ENCODE measurements around the gene TCF12. TPM values are rescaled to one million over a fixed set of nuclear protein-coding genes. Genes with fewer than 3 reads are reported as not detected.
"Not testable (repeated sequence)": the region's sequence is repeated elsewhere in the genome, so short reads cannot be mapped to it uniquely, and the experiment has no call there.

The TCF12 gene
- total RNA-seq, 1 donor from 2014 or later: 138 TPM

DNA sequence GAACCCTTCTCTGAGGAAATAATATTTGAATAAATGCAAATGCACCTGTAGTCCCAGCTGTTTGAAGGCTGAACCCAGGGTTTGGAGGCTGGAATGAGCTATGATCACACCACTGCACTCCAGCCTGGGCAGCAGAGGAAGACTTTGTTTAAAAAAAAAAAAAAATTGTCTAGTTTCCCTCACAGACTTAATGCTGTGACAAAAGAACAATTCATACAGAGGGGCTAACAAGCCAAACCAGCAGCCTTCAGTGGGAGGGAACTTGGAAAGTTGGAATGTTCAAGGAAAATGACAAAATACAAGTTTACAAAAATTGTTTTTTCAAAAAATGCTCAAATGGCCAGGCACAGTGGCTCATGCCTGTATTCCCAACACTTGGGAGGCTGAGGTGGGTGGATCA is 229.8 kb downstream of the TCF12 start:
- TF ChIP-seq, protein P1, sequence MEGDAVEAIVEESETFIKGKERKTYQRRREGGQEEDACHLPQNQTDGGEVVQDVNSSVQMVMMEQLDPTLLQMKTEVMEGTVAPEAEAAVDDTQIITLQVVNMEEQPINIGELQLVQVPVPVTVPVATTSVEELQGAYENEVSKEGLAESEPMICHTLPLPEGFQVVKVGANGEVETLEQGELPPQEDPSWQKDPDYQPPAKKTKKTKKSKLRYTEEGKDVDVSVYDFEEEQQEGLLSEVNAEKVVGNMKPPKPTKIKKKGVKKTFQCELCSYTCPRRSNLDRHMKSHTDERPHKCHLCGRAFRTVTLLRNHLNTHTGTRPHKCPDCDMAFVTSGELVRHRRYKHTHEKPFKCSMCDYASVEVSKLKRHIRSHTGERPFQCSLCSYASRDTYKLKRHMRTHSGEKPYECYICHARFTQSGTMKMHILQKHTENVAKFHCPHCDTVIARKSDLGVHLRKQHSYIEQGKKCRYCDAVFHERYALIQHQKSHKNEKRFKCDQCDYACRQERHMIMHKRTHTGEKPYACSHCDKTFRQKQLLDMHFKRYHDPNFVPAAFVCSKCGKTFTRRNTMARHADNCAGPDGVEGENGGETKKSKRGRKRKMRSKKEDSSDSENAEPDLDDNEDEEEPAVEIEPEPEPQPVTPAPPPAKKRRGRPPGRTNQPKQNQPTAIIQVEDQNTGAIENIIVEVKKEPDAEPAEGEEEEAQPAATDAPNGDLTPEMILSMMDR (IDR thresholded peaks at IDR 0.05): no peak
- no peak for TF ChIP-seq POLR2AphosphoS5 (IDR thresholded peaks at IDR 0.05; ENCODE audit: insufficient read depth in 1 of 2, low read depth in 1 of 2)
- no peak for TF ChIP-seq POLR2A (IDR thresholded peaks at IDR 0.05)
- intact Hi-C loops (cut with DNase I): loop anchor here (10.0 kb wide), 2 partner anchors 67 to 377 kb away; no protein-coding TSS in a partner anchor
- Histone ChIP-seq H3K9me3 (no peaks in the 10 kb centered on the region), H3K27me3 (no peaks in the 10 kb centered on the region), H3K36me3 (no peaks in the 10 kb centered on the region), H3K27ac (no peak overlapping the region), H3K4me1 (peaks cover 49% of the 10 kb centered on the region), H3K4me3 (no peak overlapping the region)
- no peak for DNase-seq (ENCODE audit: extremely low spot score in 2 of 2)

DNA sequence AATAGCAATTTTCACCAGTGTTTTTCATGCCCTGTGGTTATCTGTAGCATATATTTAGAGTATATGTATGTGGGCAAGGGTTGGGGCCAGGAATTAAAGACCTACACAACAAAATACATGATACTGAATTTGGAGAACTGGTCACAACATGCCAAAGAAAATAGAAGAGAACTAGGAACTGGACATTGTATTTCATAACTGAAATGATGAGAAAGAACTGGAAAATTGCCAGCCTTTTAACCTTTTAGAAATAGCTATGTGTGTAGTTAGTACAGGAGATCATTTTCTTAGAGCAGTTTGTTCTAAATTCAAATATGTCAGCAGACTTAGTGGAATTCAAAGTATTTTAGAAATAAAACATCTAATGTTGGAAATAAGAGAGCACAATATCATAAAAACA is 230.8 kb downstream of the TCF12 start:
- no peak overlapping the region for H3K27ac ChIP-seq
- H3K4me1 ChIP-seq: peaks cover 40% of the 10 kb centered on the region
- H3K9me3 ChIP-seq: no peaks in the 10 kb centered on the region
- no peaks in the 10 kb centered on the region for H3K27me3 ChIP-seq
- DNase-seq (ENCODE audit: extremely low spot score in 2 of 2): no peak
- no peak for TF ChIP-seq POLR2AphosphoS5 (IDR thresholded peaks at IDR 0.05; ENCODE audit: insufficient read depth in 1 of 2, low read depth in 1 of 2)
- no peak for TF ChIP-seq POLR2A (IDR thresholded peaks at IDR 0.05)
- TF ChIP-seq, protein P1 (IDR thresholded peaks at IDR 0.05): no peak
- H3K4me3 ChIP-seq: no peak overlapping the region
- no peaks in the 10 kb centered on the region for H3K36me3 ChIP-seq
- intact Hi-C loops (cut with DNase I): loop anchor here (10.0 kb wide), 2 partner anchors 66 to 376 kb away; no protein-coding TSS in a partner anchor

DNA sequence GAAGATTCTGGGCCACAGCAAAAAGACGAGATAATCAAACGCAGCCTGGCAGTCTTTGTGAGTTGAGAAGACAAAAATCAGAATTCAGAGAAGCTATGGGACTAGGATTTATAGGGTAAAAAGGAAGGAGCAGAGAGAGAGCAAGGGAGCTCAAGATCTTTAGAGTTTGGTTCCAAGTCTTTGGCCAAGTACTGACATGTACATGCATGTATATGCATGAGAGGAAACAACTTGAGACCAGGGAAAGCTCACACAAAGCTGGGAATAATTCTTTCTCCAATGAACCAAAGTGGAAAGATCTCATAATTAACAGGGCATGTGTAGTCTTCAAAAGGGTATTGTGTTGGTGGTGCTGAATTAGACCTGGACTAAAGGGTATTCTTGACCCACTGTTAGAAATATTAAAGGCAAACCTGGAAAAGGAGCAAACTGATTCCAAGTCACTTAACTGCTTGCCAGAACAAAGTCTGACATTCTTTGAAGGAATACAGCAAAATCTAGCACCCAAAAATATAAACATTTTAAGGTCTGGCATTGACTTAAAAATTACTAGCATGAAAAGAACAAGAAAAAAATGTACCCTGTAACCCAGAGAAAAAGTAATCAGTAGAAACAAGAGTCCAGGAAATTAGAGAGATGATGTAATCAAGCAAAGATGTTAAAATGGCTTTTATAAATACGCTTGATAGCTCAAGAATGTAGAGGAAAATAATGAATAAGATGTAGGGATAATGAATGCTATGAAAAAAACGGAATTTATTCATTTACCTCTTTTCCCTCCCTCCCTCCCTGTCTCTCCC is 231.8 kb downstream of the TCF12 start:
- H3K4me1 ChIP-seq: peaks cover 40% of the 10 kb centered on the region
- DNase-seq (ENCODE audit: extremely low spot score in 2 of 2): no peak
- TF ChIP-seq POLR2A (IDR thresholded peaks at IDR 0.05): no peak
- TF ChIP-seq, protein P1 (IDR thresholded peaks at IDR 0.05): no peak
- TF ChIP-seq POLR2AphosphoS5 (IDR thresholded peaks at IDR 0.05; ENCODE audit: insufficient read depth in 1 of 2, low read depth in 1 of 2): no peak
- no peaks in the 10 kb centered on the region for H3K36me3 ChIP-seq
- intact Hi-C loops (cut with DNase I): no loop called here
- H3K4me3 ChIP-seq: no peak overlapping the region
- H3K27ac ChIP-seq: no peak overlapping the region
- no peaks in the 10 kb centered on the region for H3K9me3 ChIP-seq
- H3K27me3 ChIP-seq: no peaks in the 10 kb centered on the region

DNA sequence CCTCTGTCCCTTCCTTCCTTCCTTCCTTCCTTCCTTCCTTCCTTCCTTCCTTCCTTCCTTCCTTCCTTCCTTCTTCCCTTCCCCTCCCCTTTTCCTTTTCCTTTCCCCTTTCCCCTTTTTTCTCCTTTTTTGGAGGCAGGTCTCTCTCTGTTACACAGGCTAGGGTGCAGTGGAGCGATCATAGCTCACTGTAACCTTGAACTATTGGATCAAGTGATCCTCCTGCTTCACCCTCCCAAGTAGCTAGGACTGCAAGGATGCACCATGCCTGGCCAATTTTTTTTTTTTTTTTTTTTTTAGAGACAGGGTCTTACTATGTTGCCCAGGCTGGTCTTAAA is 232.4 kb downstream of the TCF12 start:
- H3K27ac ChIP-seq; H3K36me3 ChIP-seq; intact Hi-C loops (cut with DNase I); H3K4me3 ChIP-seq; H3K27me3 ChIP-seq; H3K9me3 ChIP-seq; DNase-seq (ENCODE audit: extremely low spot score in 2 of 2): not testable (repeated sequence)
- peaks cover 40% of the 10 kb centered on the region for H3K4me1 ChIP-seq

DNA sequence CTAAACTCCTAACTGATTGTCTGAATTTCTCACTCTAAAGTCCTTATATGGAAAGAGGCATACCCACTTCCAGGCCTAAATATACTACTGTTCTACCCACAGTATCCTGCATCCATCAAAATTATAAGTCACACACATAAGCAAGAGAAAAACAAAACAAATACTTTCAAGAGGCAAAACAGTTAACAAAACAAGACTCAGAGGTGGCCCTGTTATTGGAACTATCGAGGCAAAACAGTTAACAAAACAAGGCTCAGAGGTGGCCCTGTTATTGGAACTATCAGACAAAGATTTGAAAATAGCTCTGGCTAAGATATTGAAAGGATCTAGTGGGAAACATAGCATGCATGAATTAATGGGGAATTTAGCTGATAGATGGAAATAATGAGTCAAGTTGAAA is 233.7 kb downstream of the TCF12 start:
- DNase-seq (ENCODE audit: extremely low spot score in 2 of 2): no peak
- intact Hi-C loops (cut with DNase I): no loop called here
- Histone ChIP-seq H3K27ac (no peak overlapping the region), H3K4me1 (peaks cover 40% of the 10 kb centered on the region), H3K36me3 (no peaks in the 10 kb centered on the region), H3K27me3 (no peaks in the 10 kb centered on the region), H3K9me3 (no peaks in the 10 kb centered on the region), H3K4me3 (no peak overlapping the region)
- TF ChIP-seq, protein P1 (IDR thresholded peaks at IDR 0.05): no peak
- TF ChIP-seq POLR2A (IDR thresholded peaks at IDR 0.05) (no peak), POLR2AphosphoS5 (IDR thresholded peaks at IDR 0.05; ENCODE audit: insufficient read depth in 1 of 2, low read depth in 1 of 2) (no peak)
